Endothelial cell of umbilical vein (primary cell): ENCODE data around the gene SCFD1. TPM values are rescaled to one million over a fixed set of nuclear protein-coding genes. Genes with fewer than 3 reads are reported as not detected.

Experiments
- BruUV-seq: library from RNA; stranded (reverse); fragments of 400-500 nt; replicated peaks from 2 replicates; lab custom pipeline; 2021; lab: Mats Ljungman, UMichigan
- CTCF ChIA-PET: fragments of 300-600, 350-600 bp; sonication (Branson Sonifier 250); formaldehyde crosslinking; loops from one replicate; lab custom pipeline; 2021; ENCODE audit warnings: antibody characterized with exemption, inconsistent platforms; lab: Charles Lee
- POLR2A ChIA-PET: fragments of 300-600, 350-600 bp; sonication (Branson Sonifier 250); formaldehyde crosslinking; loops from one replicate; lab custom pipeline; 2021; ENCODE audit warnings: antibody characterized with exemption, inconsistent platforms; lab: Charles Lee
- DNase-seq: peaks from one replicate; pipeline ENCODE4 v3.0.0-alpha.2; 2011; ENCODE audit warnings: low read depth, low spot score
- FAIRE-seq: peaks from 2 replicates; lab custom pipeline; 2011; peaks lifted over from hg19 to GRCh38; lab: Jason Lieb, UNC
- H2AFZ ChIP-seq: 2 replicates; pipeline ENCODE4 v1.6.0; 2012; ENCODE audit warnings: low read depth, low read length, control low read depth, inconsistent platforms
- H3K27ac ChIP-seq: 2 replicates; pipeline ENCODE4 v1.5.1; 2011; ENCODE audit warnings: low read depth, mild to moderate bottlenecking, control low read depth, low read length, moderate library complexity; ENCODE audit not compliant: insufficient read depth
- H3K27me3 ChIP-seq, 2 experiments: 2 replicates each; pipeline versions ENCODE4 v1.6.0 to v1.6.1; 2011; ENCODE audit warnings: low read length in 2 of 2, mixed read lengths in 1 of 2; ENCODE audit not compliant: control insufficient read depth in 2 of 2, insufficient read depth in 2 of 2
- H3K36me3 ChIP-seq, 2 experiments: 2 replicates in 1 of 2; 3 replicates in 1 of 2; pipeline ENCODE4 v1.5.1; 2011; ENCODE audit warnings: low read length in 2 of 2, mild to moderate bottlenecking in 1 of 2, moderate library complexity in 1 of 2; ENCODE audit not compliant: control insufficient read depth in 2 of 2, insufficient read depth in 2 of 2; ENCODE audit errors: extremely low read depth in 1 of 2
- H3K4me1 ChIP-seq: 3 replicates; pipeline ENCODE4 v1.5.1; 2011; ENCODE audit warnings: mild to moderate bottlenecking, low read length; ENCODE audit not compliant: control insufficient read depth, insufficient read depth; ENCODE audit errors: extremely low read depth
- H3K4me2 ChIP-seq: 2 replicates; pipeline ENCODE4 v1.6.1; 2011; ENCODE audit warnings: low read length, control low read depth, mixed read lengths; ENCODE audit not compliant: insufficient read depth
- H3K4me3 ChIP-seq, 3 experiments: fragments of 200-600 bp in 1 of 3; sonication (generic), shearing (Covaris generic) in 1 of 3; replicated peaks in 1 of 3; 2 replicates each; pipeline ENCODE4 v1.5.1; 2011 to 2016; ENCODE audit warnings: control low read depth in 3 of 3, low read length in 3 of 3, mild to moderate bottlenecking in 2 of 3, inconsistent platforms in 1 of 3, low read depth in 1 of 3, moderate library complexity in 1 of 3; ENCODE audit not compliant: insufficient read depth in 1 of 3
- H3K79me2 ChIP-seq: 2 replicates; pipeline ENCODE4 v1.6.0; 2012; ENCODE audit warnings: low read length, inconsistent platforms; ENCODE audit not compliant: control insufficient read depth, insufficient read depth
- H3K9ac ChIP-seq: replicated peaks from 2 replicates; pipeline ENCODE3; 2011; ENCODE audit warnings: low read length, control low read depth; ENCODE audit not compliant: insufficient read depth; ENCODE audit errors: extremely low read depth
- H3K9me1 ChIP-seq: replicated peaks from 3 replicates; pipeline ENCODE4 v1.6.0; 2011; ENCODE audit warnings: mild to moderate bottlenecking, low read length; ENCODE audit not compliant: control insufficient read depth, insufficient read depth; ENCODE audit errors: extremely low read depth
- H3K9me3 ChIP-seq: replicated peaks from 2 replicates; pipeline ENCODE4 v1.5.1; 2012; ENCODE audit warnings: low read length, inconsistent platforms; ENCODE audit not compliant: control insufficient read depth, insufficient read depth
- H4K20me1 ChIP-seq: replicated peaks from 2 replicates; pipeline ENCODE3; 2011; ENCODE audit warnings: mild to moderate bottlenecking, low read length; ENCODE audit not compliant: control insufficient read depth, insufficient read depth; ENCODE audit errors: extremely low read depth
- EZH2 ChIP-seq: IDR thresholded peaks from 2 replicates; pipeline ENCODE4 v1.6.1; 2012; ENCODE audit warnings: borderline replicate concordance, low read depth, mild to moderate bottlenecking, moderate library complexity, low read length, inconsistent platforms; ENCODE audit not compliant: severe bottlenecking
- FOS ChIP-seq: IDR thresholded peaks from 2 replicates; pipeline ENCODE4 v1.6.1; 2011; ENCODE audit warnings: mild to moderate bottlenecking, low read length, moderate library complexity, borderline replicate concordance; ENCODE audit not compliant: insufficient read depth
- GATA2 ChIP-seq: IDR thresholded peaks from 2 replicates; pipeline ENCODE4 v1.7.0; 2011; ENCODE audit warnings: low read depth, mild to moderate bottlenecking, moderate library complexity, mixed read lengths, low read length; ENCODE audit not compliant: insufficient read length, insufficient read depth
- JUN ChIP-seq: IDR thresholded peaks from 2 replicates; pipeline ENCODE4 v1.6.1; 2011; ENCODE audit warnings: borderline replicate concordance, low read depth; ENCODE audit not compliant: insufficient read length, insufficient read depth
- MYC ChIP-seq: IDR thresholded peaks from one replicate; pipeline ENCODE4 v1.6.1; 2011; ENCODE audit warnings: mild to moderate bottlenecking, low read depth, low read length
- POLR2A ChIP-seq: IDR thresholded peaks from 2 replicates; pipeline ENCODE4 v1.6.1; 2012; ENCODE audit warnings: low read depth, mild to moderate bottlenecking, control low read depth, low read length
- POLR2AphosphoS5 ChIP-seq: IDR thresholded peaks from 2 replicates; pipeline ENCODE4 v1.6.1; 2012; ENCODE audit warnings: low read depth, mild to moderate bottlenecking, control low read depth, low read length, moderate library complexity; ENCODE audit not compliant: insufficient read depth
- dilution Hi-C: fragments of 300-500 bp; cut with MboI; formaldehyde crosslinking; loops from one replicate; pipeline ENCODE4 v1.15.0; 2019; ENCODE audit warnings: low sequenced_read_pairs; ENCODE audit not compliant: extremely low pct_ligation_motif_present
- intact Hi-C: fragments of 100-400 bp; cut with micrococcal nuclease; formaldehyde crosslinking; loops from one replicate; pipeline ENCODE4 v1.10.0; 2022
- polyA plus RNA-seq, 4 experiments: library from polyadenylated mRNA; depleted of rRNA in 3 of 4; stranded (reverse) in 3 of 4; unstranded in 1 of 4; fragments of >200 nt; gene quantifications; 2 replicates each; pipeline versions ENCODE4 v1.2.1 to v1.2.3, GENCODE V29; 2011 to 2012; ENCODE audit warnings: missing spikeins in 1 of 4
- total RNA-seq: library from RNA; stranded (reverse); gene quantifications from 2 replicates; pipeline ENCODE4 v1.2.3, GENCODE V29; 2021
- TF ChIP-seq, protein P1 (sequence below): IDR thresholded peaks from 2 replicates; pipeline ENCODE4 v1.6.1; 2011; ENCODE audit not compliant: insufficient read depth, insufficient read length
- TF ChIP-seq, protein P2 (sequence below), 2 donors: IDR thresholded peaks; 1 replicate in 1 of 2; 2 replicates in 1 of 2; pipeline ENCODE4 v1.5.1; 2011; ENCODE audit warnings: low read length in 2 of 2, mild to moderate bottlenecking in 2 of 2, moderate library complexity in 2 of 2, control low read depth in 1 of 2, inconsistent platforms in 1 of 2, low read depth in 1 of 2; ENCODE audit not compliant: insufficient read depth in 1 of 2; ENCODE audit errors: extremely low read depth in 1 of 2

SCFD1 gene
- total and polyA plus RNA-seq, 2 donors (not counting 3 experiments of a cell fraction or from before 2014, with no cell fraction given): 21.3 to 59.9 TPM

DNA sequence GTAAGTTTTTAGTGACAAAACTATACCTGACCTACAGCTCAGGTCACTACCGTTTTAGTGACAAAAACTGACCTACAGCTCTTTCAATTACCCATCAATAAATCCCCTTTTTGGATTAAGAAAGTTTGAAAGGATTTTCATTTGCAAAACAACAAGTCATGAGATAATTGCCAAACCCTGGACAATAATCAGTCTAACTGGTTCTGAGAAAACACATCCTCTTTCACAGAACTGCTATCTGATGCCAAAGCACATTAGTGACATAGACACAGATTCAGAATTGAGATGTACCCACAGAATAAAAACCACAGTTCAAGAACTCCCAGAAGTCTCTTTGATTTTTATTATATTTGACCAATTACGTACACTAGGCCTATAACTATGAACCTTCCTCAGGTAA is 126.2 kb downstream of the SCFD1 start:
- no peaks in the 10 kb centered on the region for H3K4me1 ChIP-seq
- H3K27ac ChIP-seq: no peak overlapping the region
- ChIA-PET POLR2A (no interaction called here), CTCF (no interaction called here)
- no peaks in the 10 kb centered on the region for H4K20me1 ChIP-seq
- no peaks in the 10 kb centered on the region for H3K79me2 ChIP-seq
- peaks cover 3 to 13% of the 10 kb centered on the region in 2 experiments for H3K27me3 ChIP-seq
- H3K9me1 ChIP-seq: no peaks in the 10 kb centered on the region
- H3K9ac ChIP-seq: no peak overlapping the region
- FAIRE-seq (no peak), DNase-seq (no peak)
- TF ChIP-seq MYC (no peak), POLR2A (no peak), FOS (no peak), EZH2 (no peak), GATA2 (no peak), JUN (no peak), POLR2AphosphoS5 (no peak)
- TF ChIP-seq, protein P1, sequence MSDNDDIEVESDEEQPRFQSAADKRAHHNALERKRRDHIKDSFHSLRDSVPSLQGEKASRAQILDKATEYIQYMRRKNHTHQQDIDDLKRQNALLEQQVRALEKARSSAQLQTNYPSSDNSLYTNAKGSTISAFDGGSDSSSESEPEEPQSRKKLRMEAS: no peak
- TF ChIP-seq, protein P2, sequence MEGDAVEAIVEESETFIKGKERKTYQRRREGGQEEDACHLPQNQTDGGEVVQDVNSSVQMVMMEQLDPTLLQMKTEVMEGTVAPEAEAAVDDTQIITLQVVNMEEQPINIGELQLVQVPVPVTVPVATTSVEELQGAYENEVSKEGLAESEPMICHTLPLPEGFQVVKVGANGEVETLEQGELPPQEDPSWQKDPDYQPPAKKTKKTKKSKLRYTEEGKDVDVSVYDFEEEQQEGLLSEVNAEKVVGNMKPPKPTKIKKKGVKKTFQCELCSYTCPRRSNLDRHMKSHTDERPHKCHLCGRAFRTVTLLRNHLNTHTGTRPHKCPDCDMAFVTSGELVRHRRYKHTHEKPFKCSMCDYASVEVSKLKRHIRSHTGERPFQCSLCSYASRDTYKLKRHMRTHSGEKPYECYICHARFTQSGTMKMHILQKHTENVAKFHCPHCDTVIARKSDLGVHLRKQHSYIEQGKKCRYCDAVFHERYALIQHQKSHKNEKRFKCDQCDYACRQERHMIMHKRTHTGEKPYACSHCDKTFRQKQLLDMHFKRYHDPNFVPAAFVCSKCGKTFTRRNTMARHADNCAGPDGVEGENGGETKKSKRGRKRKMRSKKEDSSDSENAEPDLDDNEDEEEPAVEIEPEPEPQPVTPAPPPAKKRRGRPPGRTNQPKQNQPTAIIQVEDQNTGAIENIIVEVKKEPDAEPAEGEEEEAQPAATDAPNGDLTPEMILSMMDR (IDR thresholded peaks at IDR 0.05; ENCODE audit: extremely low read depth in 1 of 2, insufficient read depth in 1 of 2, low read depth in 1 of 2, low read length in 2 of 2): no peak
- no peaks in the 10 kb centered on the region for H3K9me3 ChIP-seq
- intact Hi-C loops: no loop called here
- no peak overlapping the region for H3K4me3 ChIP-seq
- H3K36me3 ChIP-seq: no peaks in the 10 kb centered on the region
- no TSS peak for BruUV-seq
- dilution Hi-C loops: no loop called here
- no peak overlapping the region for H3K4me2 ChIP-seq
- H2AFZ ChIP-seq: no peak overlapping the region
